Endothelial cell (in vitro differentiated cells): Measurements from ENCODE around the gene IKBKG. TPM values are rescaled to one million over a fixed set of nuclear protein-coding genes. Genes with fewer than 3 reads are reported as not detected.
"Not testable (repeated sequence)": the region's sequence is repeated elsewhere in the genome, so short reads cannot be mapped to it uniquely, and the experiment has no call there.

Experiments used
- DNase-seq: peaks from one replicate; pipeline ENCODE4 v3.0.0; 2021; ENCODE audit warnings: low spot score
- H3K27ac Mint-ChIP-seq: one replicate; pipeline ENCODE4 v1.8.0; 2021; ENCODE audit warnings: mixed read lengths, inconsistent platforms; ENCODE audit not compliant: unreplicated experiment
- H3K27me3 Mint-ChIP-seq: one replicate; pipeline ENCODE4 v1.8.0; 2021; ENCODE audit warnings: mild to moderate bottlenecking, moderate library complexity, mixed read lengths, inconsistent platforms; ENCODE audit not compliant: unreplicated experiment
- H3K36me3 Mint-ChIP-seq: one replicate; pipeline ENCODE4 v1.8.0; 2021; ENCODE audit warnings: mild to moderate bottlenecking, low read depth, mixed read lengths, inconsistent platforms; ENCODE audit not compliant: unreplicated experiment
- H3K4me1 Mint-ChIP-seq: one replicate; pipeline ENCODE4 v1.8.0; 2021; ENCODE audit warnings: mild to moderate bottlenecking, mixed read lengths, inconsistent platforms; ENCODE audit not compliant: unreplicated experiment
- H3K4me3 Mint-ChIP-seq: one replicate; pipeline ENCODE4 v1.8.0; 2021; ENCODE audit warnings: mild to moderate bottlenecking, mixed read lengths, inconsistent platforms; ENCODE audit not compliant: unreplicated experiment
- H3K9me3 Mint-ChIP-seq: one replicate; pipeline ENCODE4 v1.8.0; 2021; ENCODE audit warnings: mixed read lengths, inconsistent platforms; ENCODE audit not compliant: unreplicated experiment
- total RNA-seq: library from RNA; stranded (reverse); fragmentation: NEBNext Ultra II Directional; extraction: Animal tissue kit (Norgen Biotek cat#: 25700); gene quantifications from one replicate; pipeline ENCODE4 v1.2.1, GENCODE V29; 2021; ENCODE audit not compliant: unreplicated experiment
- TF ChIP-seq, protein P1 (sequence below): fragments of 200-600 bp; sonication (generic); IDR thresholded peaks from one replicate; pipeline ENCODE4 v1.5.0; 2021; ENCODE audit warnings: antibody characterized with exemption; ENCODE audit not compliant: unreplicated experiment

The IKBKG gene
- total RNA-seq, 1 donor from 2014 or later: 23.0 TPM

DNA sequence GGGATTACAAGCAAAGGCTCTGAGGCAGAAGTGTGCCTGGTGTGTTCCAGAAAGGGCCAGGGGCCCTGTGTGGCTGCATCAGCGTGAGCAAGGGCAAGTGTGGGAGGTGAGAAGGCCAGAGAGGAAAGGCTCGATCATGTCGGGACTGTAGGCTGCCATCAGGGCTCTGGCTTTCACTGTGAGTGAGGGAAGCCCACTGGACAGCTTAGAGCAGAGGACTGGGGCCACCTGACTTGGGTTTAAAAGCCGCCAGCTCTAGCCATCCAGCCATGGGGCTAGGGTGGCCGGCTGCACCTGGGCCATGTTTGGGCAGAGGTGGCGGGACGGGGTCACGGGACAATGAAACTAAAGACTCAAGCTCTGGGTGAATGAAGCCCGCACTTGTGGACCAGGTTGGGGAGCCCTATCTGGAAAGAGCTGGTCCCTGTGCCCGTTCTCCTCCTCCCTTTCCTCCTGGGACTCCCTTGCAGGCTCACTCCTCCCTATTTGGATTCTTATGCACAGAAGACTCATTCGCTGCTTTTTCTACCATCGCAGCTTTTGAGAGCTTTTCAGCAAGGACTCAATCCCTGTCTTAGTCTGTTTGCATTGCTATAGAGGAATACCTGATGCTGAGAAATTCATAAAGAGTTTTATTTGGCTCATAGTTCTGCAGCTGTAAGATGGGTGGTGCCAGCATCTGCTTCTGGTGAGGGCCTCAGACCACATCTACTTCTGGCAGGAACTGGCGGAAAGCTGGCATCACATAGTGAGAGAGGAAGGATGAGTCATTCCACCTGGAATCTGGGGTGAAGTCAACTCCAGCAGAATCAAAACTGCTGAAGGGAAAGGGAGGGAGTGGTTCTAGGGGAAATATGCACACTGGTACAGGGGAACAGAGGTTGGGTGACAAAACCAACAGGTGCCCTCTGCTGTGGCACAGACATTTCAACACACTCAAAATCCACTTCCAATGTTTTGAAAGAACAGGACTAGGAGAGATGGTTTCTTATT is 56.3 kb downstream of the IKBKG start:
- peaks cover 4% of the 10 kb centered on the region for H3K4me1 Mint-ChIP-seq
- no peaks in the 10 kb centered on the region for H3K9me3 Mint-ChIP-seq
- no peak for DNase-seq
- H3K27ac Mint-ChIP-seq: no peak overlapping the region
- peaks cover 6% of the 10 kb centered on the region for H3K27me3 Mint-ChIP-seq
- H3K36me3 Mint-ChIP-seq: no peaks in the 10 kb centered on the region
- H3K4me3 Mint-ChIP-seq: no peak overlapping the region
- TF ChIP-seq, protein P1, sequence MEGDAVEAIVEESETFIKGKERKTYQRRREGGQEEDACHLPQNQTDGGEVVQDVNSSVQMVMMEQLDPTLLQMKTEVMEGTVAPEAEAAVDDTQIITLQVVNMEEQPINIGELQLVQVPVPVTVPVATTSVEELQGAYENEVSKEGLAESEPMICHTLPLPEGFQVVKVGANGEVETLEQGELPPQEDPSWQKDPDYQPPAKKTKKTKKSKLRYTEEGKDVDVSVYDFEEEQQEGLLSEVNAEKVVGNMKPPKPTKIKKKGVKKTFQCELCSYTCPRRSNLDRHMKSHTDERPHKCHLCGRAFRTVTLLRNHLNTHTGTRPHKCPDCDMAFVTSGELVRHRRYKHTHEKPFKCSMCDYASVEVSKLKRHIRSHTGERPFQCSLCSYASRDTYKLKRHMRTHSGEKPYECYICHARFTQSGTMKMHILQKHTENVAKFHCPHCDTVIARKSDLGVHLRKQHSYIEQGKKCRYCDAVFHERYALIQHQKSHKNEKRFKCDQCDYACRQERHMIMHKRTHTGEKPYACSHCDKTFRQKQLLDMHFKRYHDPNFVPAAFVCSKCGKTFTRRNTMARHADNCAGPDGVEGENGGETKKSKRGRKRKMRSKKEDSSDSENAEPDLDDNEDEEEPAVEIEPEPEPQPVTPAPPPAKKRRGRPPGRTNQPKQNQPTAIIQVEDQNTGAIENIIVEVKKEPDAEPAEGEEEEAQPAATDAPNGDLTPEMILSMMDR: no peak

DNA sequence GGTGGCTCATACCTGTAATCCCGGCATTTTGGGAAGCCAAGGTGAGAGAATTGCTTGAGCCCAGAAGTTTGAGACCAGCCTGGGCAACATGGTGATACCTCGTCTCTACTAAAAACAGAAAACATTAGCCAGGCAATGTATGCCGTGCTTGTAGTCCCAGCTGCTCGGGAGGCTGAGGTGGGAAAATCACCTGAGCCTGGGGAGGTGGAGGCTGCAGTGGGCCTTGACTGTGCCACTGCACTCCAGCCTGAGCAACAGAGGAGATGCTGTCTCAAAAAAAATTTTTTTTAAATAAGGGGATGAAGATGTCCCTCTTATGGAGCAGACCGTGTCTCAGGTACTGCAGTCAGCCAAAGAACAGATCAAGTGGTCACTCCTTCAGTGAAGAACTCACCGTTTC is 58.1 kb downstream of the IKBKG start:
- H3K27ac Mint-ChIP-seq: no peak overlapping the region
- peaks cover 4% of the 10 kb centered on the region for H3K4me1 Mint-ChIP-seq
- no peak overlapping the region for H3K4me3 Mint-ChIP-seq
- no peak for DNase-seq
- H3K27me3 Mint-ChIP-seq: peaks cover 4% of the 10 kb centered on the region
- TF ChIP-seq, protein P1: no peak
- H3K9me3 Mint-ChIP-seq: no peaks in the 10 kb centered on the region
- H3K36me3 Mint-ChIP-seq: no peaks in the 10 kb centered on the region

DNA sequence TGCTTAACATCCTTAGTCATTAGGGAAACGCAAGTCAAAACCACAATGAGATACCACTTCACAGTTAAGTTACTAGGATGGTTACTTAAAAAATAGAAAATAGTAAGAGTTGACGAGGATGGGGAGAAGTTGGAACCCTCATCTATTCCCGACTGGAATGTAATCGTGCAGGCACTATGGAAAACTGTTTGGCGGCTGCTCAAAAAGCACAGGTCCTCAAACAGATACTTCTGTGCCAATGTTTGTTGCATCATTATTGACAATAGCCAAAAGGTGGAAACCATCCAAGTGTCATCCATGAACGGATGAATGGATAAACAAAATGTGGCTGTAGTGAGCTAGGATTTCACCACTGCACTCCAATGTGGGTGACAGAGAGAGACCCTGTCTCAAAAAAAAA is 60.0 kb downstream of the IKBKG start:
- Mint-ChIP-seq H3K27ac (no peak overlapping the region), H3K27me3 (peaks cover 4% of the 10 kb centered on the region), H3K36me3 (no peaks in the 10 kb centered on the region), H3K4me3 (no peak overlapping the region), H3K4me1 (peaks cover 2% of the 10 kb centered on the region), H3K9me3 (no peaks in the 10 kb centered on the region)
- no peak for DNase-seq
- TF ChIP-seq, protein P1: no peak

DNA sequence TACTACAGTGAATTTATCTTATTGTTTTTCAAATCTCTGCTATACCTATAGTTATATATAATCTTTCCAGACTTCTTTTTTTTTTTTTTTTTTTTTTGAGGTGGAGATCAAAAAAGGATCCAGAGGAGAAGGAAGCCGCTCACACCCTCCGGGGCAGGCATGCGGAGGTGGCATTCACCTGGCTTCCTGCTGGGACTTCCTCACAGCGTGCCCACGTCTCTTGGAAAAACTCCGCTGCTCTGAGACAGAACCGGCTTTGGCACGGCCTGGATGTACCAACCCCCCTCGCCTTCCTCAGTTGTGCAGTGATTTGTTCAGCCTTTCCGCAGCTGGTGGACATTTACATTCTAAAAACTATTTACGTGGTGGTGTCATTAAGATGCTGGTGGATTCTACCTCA is 60.6 kb downstream of the IKBKG start:
- H3K4me1 Mint-ChIP-seq, H3K9me3 Mint-ChIP-seq, DNase-seq, H3K27ac Mint-ChIP-seq, H3K36me3 Mint-ChIP-seq, H3K27me3 Mint-ChIP-seq, H3K4me3 Mint-ChIP-seq: not testable (repeated sequence)

DNA sequence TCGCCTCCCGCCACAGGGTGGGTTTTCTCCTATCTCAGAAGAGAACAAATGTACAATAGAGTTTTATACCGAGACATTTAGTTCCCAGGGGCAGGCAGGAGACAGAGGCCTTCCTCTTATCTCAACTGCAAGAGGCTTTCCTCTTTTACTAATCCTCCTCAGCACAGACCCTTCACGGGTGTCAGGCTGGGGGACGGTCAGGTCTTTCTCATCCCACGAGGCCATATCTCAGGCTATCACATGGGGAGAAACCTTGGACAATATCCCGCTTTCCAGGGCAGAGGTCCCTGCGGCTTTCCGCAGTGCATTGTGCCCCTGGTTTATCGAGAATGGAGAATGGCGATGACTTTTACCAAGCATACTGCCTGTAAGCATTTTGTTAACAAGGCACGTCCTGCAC is 61.4 kb downstream of the IKBKG start:
- H3K36me3 Mint-ChIP-seq, H3K4me3 Mint-ChIP-seq, H3K27me3 Mint-ChIP-seq, H3K27ac Mint-ChIP-seq, H3K4me1 Mint-ChIP-seq, DNase-seq, H3K9me3 Mint-ChIP-seq: not testable (repeated sequence)

DNA sequence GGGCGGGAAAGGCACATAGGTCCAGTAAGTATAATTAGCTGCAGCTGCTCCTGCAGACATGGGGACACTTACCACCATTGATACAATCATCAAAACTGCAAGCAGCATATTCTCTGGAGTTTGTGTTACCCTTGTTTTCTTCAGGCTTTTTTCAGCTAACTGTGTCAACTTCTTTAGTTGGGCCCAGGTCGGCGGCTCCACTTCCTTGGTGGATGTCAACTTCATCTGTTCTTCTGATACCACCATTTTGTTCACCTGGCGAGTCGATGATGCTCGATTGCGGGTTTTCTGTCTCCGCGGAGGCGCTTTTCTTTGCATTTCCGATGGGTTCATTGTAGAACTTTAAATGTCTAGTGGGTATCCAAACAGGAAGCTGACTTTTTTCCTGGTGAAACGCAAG is 63.7 kb downstream of the IKBKG start:
- H3K27me3 Mint-ChIP-seq, H3K4me3 Mint-ChIP-seq, H3K9me3 Mint-ChIP-seq, H3K36me3 Mint-ChIP-seq, H3K27ac Mint-ChIP-seq, DNase-seq, H3K4me1 Mint-ChIP-seq: not testable (repeated sequence)

DNA sequence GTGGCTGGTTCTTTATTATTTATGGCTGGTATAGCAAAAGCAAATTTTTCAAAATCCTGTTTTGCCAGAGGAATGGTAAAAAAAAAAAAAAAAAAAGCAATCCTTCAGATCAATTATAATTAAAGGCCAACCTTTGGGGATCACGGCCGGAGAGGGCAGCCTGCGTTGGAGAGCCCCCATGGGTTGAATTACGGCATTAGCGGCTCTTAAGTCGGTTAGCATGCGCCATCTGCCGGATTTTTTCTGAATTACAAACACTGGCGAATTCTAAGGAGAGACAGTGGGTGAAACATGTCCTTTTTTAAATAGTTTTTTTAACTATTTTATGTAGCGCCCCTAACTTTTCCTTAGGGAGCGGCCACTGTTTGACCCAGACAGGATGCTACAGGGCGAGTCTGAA is 66.2 kb downstream of the IKBKG start:
- not testable (repeated sequence) for H3K27ac Mint-ChIP-seq, H3K27me3 Mint-ChIP-seq, DNase-seq, H3K4me1 Mint-ChIP-seq, H3K36me3 Mint-ChIP-seq, H3K9me3 Mint-ChIP-seq, H3K4me3 Mint-ChIP-seq
